Germinal center (tissue), 1 donor: ENCODE data around the gene HOXC12.

ENCODE experiments used
- DNase-seq: peaks from one replicate; pipeline ENCODE4 v3.0.0; 2012; ENCODE audit warnings: mixed read lengths, low spot score

Gene HOXC12

DNA sequence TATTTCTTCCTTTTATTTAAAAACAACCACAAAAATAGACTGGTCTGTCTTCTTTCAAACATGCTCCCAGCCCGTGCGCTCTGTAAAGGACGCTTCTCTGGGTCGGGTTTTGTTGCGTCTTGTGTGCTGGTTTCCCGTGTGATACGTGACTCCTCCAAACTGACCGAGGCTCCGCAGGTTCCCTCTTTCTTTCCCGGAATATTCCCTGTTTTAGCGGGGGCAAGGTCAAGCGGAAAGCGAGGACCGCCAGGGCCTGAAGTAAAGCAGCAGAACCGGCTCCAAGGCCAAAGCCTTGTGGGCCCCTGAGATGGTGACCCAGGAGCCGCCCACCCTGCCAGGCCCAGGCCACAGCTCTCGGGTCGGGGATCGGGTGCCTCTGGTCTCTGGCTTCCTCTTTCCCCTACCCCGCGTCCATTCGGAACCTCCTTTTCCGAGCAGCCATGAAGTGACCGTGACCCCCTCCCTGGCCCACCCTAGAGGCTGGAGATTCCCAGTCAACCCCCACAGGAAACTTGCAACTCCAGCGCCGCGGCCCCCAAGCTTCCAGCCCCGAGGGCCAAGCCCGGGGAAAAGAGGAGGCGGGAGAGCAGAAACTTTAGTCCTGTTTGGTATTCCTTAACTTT lies 29.4 kb downstream of the HOXC12 start:
- DNase-seq: no peak

DNA sequence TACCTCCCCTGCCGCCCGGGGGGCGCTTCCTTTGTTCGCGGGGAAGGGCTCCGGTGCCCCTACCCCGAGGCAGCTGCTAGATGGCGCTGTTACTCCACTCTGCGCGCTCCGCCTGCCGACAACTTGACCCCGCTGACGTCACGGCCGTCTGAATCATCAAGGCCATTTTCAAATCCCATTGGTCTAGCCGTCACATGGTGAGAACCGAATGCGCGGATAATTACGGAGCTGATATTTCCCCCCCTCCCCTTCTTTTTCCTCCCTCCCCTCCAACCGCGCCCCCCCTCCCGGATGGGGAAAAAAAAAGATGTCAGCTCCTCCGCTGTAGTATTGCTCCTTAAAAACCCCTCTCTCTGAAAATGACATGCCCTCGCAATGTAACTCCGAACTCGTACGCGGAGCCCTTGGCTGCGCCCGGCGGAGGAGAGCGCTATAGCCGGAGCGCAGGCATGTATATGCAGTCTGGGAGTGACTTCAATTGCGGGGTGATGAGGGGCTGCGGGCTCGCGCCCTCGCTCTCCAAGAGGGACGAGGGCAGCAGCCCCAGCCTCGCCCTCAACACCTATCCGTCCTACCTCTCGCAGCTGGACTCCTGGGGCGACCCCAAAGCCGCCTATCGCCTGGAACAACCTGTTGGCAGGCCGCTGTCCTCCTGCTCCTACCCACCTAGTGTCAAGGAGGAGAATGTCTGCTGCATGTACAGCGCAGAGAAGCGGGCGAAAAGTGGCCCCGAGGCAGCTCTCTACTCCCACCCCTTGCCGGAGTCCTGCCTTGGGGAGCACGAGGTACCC lies 30.4 kb downstream of the HOXC12 start, which contains the start of gene HOXC10:
TSS of gene HOXC10 (plus strand) at position 246 of the 791 bp plus-strand sequence. CDS start at position 360, 114 bp downstream.
- DNase-seq: peak; percentile 87

DNA sequence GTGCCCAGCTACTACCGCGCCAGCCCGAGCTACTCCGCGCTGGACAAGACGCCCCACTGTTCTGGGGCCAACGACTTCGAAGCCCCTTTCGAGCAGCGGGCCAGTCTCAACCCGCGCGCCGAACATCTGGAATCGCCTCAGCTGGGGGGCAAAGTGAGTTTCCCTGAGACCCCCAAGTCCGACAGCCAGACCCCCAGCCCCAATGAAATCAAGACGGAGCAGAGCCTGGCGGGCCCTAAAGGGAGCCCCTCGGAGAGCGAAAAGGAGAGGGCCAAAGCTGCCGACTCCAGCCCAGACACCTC lies 30.9 kb downstream of the HOXC12 start:
- DNase-seq: no peak

DNA sequence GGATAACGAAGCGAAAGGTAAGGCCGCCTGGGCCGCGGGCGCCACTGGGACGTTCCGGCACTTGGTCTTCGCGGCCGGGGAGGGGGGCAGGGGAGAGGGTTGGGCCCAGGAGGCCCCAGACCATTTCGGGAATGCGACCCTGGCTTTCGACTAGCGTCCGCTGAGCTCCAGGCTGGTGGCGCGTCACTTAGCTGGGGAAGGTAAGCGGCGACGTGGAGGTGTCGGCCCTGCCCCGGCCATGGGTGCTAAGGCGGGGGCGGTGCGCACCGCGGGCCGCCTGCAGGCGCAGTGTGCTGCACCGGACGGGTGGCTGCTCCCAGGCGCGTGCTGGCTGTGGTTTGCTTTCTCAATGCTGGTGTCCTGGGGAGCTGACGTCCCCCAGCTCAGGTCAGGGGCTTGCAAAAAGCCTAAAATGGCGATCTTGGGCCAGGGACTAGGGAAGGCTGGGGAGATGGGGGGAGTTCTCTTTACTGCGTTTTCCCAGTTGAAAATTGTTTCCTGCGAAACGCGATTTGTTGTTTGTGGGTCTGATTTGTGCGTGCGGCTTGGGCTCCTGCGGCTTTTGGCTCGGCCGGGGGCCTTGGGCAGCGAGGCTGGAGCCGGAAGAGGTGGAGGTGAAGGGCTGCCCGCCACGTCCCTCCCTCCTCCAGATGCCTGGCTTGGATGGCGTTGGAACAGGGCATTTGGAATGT lies 31.4 kb downstream of the HOXC12 start:
- DNase-seq: peak; percentile 63

DNA sequence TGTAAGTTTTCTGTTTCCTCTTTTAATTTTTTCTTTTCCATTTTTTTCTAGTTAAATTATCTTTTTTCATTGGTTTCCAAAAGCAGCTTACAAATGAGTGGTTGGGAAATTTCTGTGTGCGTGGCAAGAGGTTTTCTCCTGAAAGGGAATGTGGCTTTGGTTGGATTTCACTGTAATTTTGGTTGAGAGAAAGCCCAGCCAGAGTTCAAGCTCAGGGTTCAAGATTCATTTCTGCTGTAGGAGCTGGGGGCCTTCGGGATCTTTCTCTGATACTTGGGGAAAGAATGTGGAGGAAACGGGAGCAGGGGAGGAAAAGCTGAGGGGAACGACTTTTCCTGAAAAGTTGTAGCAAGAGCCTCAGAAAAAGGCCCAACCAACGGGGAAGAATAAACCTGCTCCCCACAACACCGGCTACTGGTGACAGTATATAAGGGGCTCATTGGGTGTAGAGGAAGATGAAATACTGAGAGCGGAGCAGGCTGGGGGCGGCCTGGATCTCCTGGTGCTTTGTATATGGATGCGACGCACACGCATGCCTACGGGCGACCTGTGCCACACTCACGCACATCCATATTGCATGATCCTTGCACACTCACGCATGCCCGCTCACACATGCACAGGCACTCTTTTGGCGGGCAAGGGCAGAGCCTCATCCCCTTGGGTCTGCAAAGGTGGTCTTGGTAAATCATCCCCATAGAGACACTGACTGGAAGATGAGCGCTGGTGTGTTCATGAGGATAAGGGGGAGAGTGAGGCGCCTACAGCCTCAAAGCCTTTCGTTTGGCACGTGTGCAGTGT lies 32.2 kb downstream of the HOXC12 start:
- no peak for DNase-seq

DNA sequence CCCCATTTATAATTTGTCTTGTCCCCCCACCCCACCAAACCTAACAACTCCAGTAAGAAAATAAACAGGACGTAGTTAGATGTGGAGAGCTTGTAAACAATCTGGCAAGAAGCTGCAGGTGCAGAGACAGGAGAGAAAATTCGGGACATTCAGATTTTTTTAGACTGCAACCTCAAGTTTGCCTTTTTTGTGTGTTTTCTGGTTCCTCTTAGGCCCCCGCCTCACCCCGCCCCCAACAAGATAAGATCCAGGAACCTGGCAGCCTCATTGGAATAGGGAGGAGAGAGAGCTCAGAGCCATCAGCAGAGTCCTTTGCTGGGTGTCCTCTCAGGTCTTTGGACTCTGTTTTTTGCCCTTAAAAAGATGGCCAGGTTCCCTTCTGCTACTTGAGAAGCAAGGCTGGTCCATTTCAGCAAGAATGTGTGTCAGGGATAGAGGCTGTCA lies 33.1 kb downstream of the HOXC12 start:
- no peak for DNase-seq

DNA sequence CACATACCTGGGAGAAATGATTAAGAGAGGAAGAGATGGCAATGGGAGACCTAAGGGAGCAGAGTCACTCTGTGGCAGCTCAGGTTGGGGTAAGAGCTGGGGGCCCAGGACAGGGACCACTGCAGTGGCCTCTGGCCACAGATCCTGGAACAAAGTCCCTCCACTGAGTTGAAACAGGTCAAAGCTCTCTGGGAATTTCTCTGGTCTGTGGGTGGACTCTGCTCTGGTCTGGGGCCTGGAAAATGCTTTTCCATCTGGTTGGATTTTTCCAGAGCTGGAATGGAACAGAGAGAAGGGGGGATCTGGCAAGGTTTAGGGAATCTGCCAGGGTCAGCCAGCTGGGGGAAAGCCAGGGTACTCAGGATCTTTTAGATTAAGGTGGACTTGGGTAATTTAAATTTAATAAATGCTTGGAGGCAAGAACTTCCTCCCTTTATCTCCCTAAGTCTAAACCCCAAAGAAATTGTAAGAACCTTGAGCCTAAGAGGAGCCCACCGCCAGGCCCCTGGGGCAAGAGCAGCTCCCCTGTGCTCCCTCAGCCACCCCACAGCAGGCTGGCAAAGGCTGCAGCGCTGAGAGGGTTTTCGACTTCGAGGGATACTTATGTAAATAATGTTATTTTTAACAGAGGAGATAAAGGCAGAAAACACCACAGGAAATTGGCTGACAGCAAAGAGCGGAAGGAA lies 34.0 kb downstream of the HOXC12 start:
- DNase-seq: no peak

DNA sequence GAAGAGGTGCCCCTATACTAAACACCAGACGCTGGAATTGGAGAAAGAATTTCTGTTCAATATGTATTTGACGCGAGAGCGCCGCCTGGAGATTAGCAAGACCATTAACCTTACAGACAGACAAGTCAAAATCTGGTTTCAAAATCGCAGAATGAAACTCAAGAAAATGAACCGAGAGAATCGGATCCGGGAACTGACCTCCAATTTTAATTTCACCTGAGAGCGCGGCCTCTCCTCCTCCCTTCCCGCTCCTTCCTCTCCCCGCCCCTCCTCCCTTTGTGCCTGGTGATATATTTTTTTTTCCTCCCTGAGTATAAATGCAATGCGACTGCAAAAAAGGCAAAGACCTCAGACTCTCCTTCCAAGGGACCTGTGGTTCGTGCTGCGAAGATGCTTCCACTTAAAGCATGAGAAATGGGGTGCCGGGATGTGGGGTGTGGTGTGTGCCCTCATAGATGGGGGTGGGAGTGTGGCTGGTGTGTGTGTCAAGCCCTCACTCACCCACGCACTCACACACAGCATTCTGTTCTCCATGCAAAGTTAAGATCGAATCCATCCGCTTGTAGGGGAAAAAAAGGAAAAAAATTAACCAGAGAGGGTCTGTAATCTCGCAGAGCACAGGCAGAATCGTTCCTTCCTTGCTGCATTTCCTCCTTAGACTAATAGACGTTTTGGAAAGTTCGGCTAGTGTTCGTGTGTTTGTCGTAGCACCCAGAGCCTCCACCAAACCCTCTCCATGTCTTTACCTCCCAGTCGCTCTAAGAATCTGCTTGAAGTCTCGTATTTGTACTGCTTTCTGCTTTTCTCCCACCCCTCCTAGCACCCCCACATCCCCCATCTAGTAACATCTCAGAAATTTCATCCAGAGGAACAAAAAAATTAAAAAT lies 34.8 kb downstream of the HOXC12 start:
- DNase-seq: peak; percentile 36

DNA sequence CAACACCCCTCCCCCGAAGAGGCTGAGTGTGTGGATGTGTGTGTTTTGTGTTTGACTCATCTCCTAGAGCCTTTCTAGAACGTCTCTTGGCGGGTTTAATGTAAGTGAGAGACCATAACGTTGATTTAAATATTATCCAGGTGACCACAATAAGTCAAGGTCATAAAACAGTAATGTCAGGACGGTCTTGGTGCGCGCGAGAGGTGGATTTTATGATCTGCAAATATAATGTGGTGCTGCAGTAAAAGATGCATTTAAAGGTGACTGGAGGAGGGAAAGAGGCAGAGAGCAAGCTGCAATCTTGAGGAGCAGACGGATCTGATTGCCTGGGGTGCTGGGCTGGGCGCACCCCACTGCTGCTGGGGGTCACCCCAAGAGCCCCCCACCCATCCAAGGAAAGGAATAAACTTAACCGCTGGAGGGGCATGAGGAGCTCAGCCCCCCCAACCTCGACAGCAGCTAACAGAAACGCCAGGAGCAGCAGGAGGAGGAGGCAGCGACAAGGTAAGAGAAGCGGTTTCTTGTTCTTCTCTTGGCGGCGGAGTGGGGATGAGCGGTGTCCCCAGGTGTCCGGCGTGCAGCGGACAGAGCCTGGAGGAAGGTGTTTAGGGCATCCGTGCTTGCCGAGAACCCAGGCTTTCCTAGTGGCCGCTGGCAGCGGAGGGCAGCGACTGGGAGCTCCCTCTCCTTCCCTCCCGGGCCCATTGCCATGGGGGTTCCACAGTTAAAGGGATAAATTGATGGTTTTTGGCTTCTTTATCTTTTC lies 35.8 kb downstream of the HOXC12 start:
- DNase-seq: no peak

DNA sequence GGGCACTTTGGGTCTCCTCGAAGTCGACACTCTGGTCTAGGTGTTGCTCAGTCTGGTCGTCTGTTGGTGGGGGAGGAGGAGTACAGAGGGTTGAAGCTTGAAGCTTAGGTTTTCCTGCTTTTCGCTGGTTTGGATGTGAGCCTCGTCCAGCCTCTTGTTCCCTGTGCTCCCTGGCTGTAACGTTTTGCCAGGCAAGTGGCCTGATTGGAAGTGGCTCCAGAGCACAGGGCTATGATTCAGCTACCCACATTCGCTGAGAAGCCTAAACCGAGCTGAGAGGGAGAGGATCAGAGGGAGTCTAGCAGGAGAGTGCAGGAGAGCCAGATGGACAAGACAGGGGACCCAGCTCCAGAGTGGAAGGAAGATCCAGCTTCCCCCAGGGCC lies 36.4 kb downstream of the HOXC12 start:
- no peak for DNase-seq

DNA sequence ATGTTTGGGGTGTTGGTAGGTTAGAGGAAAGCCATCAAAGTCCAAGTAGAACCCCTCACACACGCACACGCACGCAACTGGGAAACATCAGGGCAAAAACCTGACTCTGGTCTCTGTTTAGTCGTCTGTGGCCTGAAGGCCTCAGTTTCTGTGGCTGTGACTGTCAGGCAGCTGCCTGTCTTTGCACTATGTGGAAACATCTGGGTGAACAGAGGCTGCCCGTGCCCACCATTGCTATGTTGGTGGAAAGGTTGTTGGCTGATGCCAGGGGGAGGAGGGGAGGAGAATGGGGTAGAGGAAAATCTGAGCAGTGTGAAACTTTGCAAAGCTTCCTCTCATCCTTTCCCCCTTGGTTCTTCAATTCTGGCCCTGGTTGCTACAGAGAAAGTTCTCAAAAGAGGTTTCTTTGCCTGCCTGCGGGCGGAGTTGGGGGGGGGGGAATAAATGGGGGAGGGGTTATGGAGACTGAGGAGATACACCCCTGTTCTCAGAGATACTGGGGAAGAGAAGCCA lies 37.7 kb downstream of the HOXC12 start:
- DNase-seq: no peak

DNA sequence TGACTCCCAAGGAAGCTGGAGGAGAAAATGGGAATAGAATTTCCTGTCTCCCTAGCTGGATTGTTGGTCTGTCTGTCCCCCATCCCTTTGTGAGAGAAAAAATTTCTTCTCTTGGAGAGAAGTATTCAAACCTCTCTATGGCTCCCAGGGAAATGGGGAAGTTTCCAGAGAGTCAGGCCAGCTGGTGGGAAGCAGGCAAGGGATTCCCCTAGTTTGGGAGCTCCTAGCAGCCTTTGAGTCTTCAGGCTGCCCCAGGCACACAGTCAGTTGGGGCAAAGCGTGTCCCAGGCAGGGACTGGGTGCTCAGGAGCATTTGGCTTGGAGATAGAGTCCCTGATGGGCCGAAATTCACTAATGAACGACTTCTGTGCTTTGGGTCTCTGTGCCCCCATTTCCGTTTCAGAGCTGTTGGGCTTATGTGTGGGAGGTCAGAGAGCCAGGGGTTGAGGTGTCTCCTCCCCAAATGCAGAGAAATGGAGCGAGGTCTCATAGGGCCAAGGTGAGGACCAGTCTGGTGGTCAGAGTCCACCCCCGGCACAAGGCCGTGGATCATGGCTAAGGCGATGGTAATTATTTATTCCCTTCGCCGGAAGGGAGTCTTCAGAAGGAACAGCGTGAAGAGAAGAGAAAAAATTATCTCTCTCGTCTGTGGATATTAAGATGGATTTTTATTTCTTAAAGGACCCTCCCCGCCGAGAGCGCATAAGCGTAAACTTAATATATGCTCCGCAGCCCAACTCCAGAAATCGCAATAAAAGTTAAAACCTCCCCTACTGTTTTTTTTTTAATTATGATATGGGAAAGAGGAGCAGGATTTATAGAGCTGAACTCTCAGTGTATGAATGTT lies 38.7 kb downstream of the HOXC12 start:
- DNase-seq: no peak

DNA sequence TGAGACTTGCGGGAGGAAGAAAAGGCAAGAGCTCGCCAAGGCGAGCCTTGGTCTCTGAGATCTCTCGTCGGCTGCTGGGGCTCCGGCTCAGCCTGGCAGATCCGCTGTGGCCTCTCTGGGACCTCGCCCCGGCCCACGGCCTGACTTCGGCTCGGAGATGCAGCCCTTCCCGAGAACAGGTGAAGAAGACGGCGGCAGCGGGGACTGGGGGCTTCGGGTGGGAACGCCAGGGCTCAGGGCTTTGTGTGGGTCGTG lies 39.2 kb downstream of the HOXC12 start:
- no peak for DNase-seq

DNA sequence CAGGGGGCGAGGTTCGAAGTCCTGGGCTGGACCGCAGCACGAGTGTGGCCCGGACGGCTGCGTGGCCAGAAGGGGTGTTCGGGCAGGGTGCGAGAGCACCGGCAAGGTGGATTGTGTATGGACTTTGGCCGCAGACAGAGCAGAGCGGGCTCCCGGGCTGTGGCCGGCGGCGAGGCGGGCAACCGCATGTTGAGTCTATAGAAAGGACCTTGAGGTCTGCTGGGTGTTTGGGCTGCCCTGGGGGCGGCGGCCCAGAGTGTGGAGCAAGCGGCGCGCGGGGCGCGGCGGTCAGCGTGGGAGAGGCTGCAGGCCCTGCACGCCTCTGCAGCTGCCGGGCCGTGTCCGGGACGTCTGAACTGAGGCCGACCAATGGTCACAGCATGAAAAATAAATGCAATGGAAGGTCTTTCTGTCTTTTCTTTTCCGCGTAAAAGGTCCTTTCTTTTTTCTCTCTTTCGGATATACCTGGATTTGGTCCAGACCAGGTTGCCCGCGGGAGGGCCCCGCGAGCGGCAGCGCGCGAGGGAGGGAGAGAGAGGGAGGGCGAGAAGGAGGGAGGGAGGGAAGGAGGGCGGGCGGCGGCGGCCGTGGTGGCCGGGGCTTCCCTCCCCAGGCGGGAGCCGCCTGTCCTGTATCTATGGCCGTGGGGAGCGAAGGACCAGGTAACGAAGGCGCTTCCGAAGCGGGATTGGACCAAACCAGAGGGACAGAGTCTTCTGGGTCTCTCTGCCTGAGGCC lies 39.7 kb downstream of the HOXC12 start:
- DNase-seq: no peak

DNA sequence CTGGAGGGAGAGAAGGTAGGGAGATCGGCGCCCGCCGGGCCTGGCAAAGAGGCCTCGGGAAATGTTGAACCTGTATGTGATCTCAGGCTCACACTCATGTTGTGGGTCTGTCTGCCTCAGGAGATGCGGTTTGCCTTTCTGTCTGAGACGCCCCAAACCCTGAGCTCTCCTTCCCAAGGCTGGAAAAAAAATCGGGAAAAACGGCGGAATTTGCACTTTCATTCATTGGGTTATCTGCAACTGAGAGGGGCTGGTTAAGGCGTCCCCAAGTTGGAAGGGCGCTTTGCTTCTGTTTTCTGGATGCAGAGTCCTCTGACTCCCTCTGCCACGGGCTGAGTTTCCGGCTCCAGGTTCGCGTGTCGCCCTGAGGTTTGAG lies 40.3 kb downstream of the HOXC12 start:
- no peak for DNase-seq

DNA sequence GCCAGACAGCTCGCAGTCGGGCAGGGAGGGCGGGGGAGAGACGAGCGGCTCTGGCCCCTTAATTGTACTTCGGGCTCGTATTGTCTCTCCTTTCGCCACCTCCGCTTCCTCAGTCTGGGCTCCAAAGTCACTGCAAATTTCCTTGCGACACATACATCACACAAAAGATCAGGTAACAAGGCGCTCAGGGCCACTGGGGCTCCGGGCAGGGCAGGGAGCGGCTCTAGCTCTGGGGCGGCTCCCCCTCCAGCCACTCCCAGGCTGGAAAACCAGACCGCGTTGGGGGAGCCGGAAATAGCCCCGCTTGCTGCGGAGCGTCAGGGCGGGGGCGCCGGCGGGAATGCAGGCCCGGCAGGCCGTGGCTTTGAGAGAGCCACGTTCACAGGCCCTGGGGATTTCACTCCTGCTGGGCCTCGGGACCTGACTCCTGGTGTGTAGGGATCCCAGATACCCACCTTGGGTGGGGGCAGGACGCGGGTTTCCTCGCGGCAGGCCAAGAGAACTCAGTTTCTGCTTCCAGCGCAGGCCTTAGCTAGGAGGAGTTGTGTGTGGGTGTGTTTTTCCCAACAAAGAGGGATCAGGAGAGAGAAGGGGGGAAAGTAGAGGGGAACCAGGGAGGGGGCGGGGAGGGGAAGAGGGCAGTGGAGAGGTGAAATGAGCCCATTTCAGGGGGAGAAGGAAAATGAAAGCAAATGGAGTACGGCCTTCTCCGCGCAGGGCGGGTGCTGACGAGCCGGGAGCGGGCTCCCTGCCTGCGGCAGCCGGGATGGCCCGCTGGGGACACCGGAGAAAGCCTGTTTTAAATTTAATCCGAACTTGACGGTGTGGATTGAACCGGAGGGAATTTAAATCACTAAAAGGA lies 40.9 kb downstream of the HOXC12 start:
- DNase-seq: no peak
